Endometrium (tissue), 2 donors: Measurements from ENCODE around the gene ADAMTS19.
A peak's percentile ranks its signal among the peaks of the same experiment; 100 is the strongest.

Source experiments
- FAIRE-seq: peaks from 2 replicates; lab custom pipeline; 2012; peaks lifted over from hg19 to GRCh38; lab: Jason Lieb, UNC
- donor health status: control.
- donor health status: control.

ADAMTS19 gene

GRCh38 chr5:129766798-129767197 lies 306.7 kb downstream of the ADAMTS19 start:
- no peak for FAIRE-seq

GRCh38 chr5:129767927-129768380 lies 307.9 kb downstream of the ADAMTS19 start:
- peak; percentile 94 for FAIRE-seq

- no peak for FAIRE-seq
Observed at GRCh38 chr5:129768735-129769134, 308.6 kb downstream of the ADAMTS19 start.

GRCh38 chr5:129770024-129770820 lies 310.1 kb downstream of the ADAMTS19 start:
- FAIRE-seq, result no peak

- FAIRE-seq, result no peak
Observed at GRCh38 chr5:129771058-129771838, 311.1 kb downstream of the ADAMTS19 start.

GRCh38 chr5:129773376-129773775 lies 313.3 kb downstream of the ADAMTS19 start:
- no peak for FAIRE-seq

- FAIRE-seq, result no peak
Observed at GRCh38 chr5:129781594-129781993, 321.5 kb downstream of the ADAMTS19 start.
